ENCODE results near the gene OXSM. TPM values are rescaled to one million over a fixed set of nuclear protein-coding genes. Genes with fewer than 3 reads are reported as not detected.

OXSM gene
- total RNA-seq, 6 donors from 2014 or later, result 4.2 to 9.1 (median 7.8) TPM

DNA sequence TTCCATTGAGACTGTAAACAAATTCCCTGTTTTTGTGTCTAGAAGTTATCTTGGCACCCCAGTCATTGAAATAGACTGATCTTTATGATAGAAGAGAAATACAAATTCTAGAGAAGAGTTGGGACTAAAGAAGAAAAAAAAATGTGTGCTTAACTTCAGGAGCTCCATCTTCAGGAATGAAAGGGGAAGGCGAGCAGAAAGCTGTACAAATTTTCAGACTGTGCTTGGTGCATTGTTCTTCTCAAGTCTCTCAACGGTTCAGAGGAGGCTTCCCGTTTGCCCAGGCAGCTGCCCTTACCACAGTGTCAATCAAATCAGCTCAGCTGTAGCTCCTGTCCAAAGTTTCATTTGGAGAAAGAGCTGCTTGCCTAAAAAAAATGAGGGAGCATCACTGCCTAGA is 41.7 kb downstream of the OXSM start:
- H3K27me3 ChIP-seq, result no peaks in the 10 kb centered on the region
- TF ChIP-seq EP300 (IDR thresholded peaks at IDR 0.05) (no peak), POLR2A (IDR thresholded peaks at IDR 0.05) (no peak), POLR2AphosphoS5 (IDR thresholded peaks at IDR 0.05) (no peak)
- TF ChIP-seq, protein P1, sequence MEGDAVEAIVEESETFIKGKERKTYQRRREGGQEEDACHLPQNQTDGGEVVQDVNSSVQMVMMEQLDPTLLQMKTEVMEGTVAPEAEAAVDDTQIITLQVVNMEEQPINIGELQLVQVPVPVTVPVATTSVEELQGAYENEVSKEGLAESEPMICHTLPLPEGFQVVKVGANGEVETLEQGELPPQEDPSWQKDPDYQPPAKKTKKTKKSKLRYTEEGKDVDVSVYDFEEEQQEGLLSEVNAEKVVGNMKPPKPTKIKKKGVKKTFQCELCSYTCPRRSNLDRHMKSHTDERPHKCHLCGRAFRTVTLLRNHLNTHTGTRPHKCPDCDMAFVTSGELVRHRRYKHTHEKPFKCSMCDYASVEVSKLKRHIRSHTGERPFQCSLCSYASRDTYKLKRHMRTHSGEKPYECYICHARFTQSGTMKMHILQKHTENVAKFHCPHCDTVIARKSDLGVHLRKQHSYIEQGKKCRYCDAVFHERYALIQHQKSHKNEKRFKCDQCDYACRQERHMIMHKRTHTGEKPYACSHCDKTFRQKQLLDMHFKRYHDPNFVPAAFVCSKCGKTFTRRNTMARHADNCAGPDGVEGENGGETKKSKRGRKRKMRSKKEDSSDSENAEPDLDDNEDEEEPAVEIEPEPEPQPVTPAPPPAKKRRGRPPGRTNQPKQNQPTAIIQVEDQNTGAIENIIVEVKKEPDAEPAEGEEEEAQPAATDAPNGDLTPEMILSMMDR (IDR thresholded peaks at IDR 0.05), result no peak
- no peak overlapping the region for H3K27ac ChIP-seq
- DNase-seq (no peak), ATAC-seq (ENCODE audit: low FRiP score in 2 of 2) (no peak)
- H3K4me1 ChIP-seq, result no peaks in the 10 kb centered on the region
- no peaks in the 10 kb centered on the region for H3K9me3 ChIP-seq
- WGBS, 2 donors, result 16 to 21% methylated on average over 3 of the region's 3 CpGs
- H3K36me3 ChIP-seq, result no peaks in the 10 kb centered on the region
- no peak overlapping the region for H3K4me3 ChIP-seq

DNA sequence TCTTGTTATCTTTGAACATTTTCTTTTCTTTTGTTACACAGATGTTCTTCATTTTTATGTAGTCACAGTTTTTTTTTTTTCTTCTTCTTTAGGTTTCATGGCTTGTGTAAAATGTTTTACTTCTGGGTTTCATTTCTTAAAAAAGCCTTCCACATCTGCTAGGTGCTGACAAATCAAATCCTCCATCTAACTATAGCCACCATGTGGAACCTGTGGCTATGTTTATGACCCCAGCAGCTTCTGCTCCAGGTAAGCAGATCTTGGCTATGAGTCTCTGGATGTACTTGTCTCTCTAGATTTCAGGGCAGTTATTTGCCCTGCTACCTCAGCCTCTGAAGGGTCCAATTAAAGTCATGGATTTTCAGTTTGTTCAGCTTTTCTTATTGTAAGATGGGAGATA is 44.5 kb downstream of the OXSM start:
- Histone ChIP-seq H3K27ac (no peak overlapping the region), H3K36me3 (no peaks in the 10 kb centered on the region), H3K9me3 (no peaks in the 10 kb centered on the region), H3K27me3 (no peaks in the 10 kb centered on the region), H3K4me1 (no peaks in the 10 kb centered on the region), H3K4me3 (no peak overlapping the region)
- ATAC-seq (ENCODE audit: low FRiP score in 2 of 2), result no peak
- TF ChIP-seq EP300 (IDR thresholded peaks at IDR 0.05) (no peak), POLR2AphosphoS5 (IDR thresholded peaks at IDR 0.05) (no peak), POLR2A (IDR thresholded peaks at IDR 0.05) (no peak)
- TF ChIP-seq, protein P1 (IDR thresholded peaks at IDR 0.05), result no peak
- no peak for DNase-seq

DNA sequence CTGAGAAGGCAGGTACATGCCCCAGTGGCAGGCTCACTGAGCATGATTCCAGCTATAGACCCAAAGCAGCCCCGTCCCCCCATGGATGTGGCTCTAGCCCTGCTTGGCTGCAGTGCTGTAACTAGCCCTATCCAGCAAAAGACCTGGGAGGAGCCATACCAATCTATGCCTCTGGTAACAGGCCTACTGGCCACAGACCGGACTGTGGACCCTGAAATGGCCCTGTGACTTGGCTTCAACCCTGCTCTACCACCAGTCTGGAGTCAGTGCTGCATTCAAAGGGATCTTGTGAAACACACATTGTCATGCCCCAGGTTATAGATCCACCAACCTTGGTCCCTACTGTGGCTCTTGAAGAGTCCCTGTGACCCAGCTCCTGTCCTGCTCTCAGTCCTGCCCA is 46.7 kb downstream of the OXSM start:
- no peaks in the 10 kb centered on the region for H3K9me3 ChIP-seq
- no peaks in the 10 kb centered on the region for H3K27me3 ChIP-seq
- H3K4me1 ChIP-seq, result no peaks in the 10 kb centered on the region
- no peak overlapping the region for H3K4me3 ChIP-seq
- ATAC-seq (ENCODE audit: low FRiP score in 2 of 2), result no peak
- TF ChIP-seq, protein P1 (IDR thresholded peaks at IDR 0.05), result no peak
- TF ChIP-seq POLR2A (IDR thresholded peaks at IDR 0.05), result no peak
- TF ChIP-seq POLR2AphosphoS5 (IDR thresholded peaks at IDR 0.05), result no peak
- no peak for TF ChIP-seq EP300 (IDR thresholded peaks at IDR 0.05)
- no peak overlapping the region for H3K27ac ChIP-seq
- DNase-seq, result no peak
- WGBS, 2 donors, result 100% methylated on average over 1 to 2 of the region's 2 CpGs
- H3K36me3 ChIP-seq, result no peaks in the 10 kb centered on the region

DNA sequence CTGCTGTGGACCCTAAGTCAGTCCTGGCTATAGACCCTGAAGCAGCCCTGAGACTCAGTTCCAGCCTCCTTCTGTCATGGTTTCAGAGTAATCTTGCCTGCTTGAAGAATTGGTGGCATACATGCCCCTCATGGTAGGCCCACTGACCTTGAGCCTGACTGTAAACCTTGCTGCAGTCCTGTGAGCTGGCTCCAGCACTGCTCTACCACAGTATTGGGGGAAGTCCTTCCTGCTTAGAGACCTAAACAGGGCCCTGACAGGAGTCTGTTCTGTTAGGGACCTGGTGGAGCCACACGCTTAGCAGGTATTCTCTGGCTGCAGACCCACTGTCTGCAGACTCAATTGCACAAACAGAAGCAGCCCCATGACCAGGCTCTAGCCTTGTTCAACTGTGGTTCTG is 47.1 kb downstream of the OXSM start:
- ATAC-seq (ENCODE audit: low FRiP score in 2 of 2) (no peak), DNase-seq (no peak)
- TF ChIP-seq POLR2AphosphoS5 (IDR thresholded peaks at IDR 0.05), result no peak
- TF ChIP-seq, protein P1 (IDR thresholded peaks at IDR 0.05), result no peak
- no peak for TF ChIP-seq EP300 (IDR thresholded peaks at IDR 0.05)
- no peak for TF ChIP-seq POLR2A (IDR thresholded peaks at IDR 0.05)
- no peaks in the 10 kb centered on the region for H3K27me3 ChIP-seq
- H3K9me3 ChIP-seq, result no peaks in the 10 kb centered on the region
- 0% methylated on average over 1 of the region's 1 CpG for WGBS, 2 donors
- no peaks in the 10 kb centered on the region for H3K4me1 ChIP-seq
- H3K27ac ChIP-seq, result no peak overlapping the region
- no peak overlapping the region for H3K4me3 ChIP-seq
- no peaks in the 10 kb centered on the region for H3K36me3 ChIP-seq

DNA sequence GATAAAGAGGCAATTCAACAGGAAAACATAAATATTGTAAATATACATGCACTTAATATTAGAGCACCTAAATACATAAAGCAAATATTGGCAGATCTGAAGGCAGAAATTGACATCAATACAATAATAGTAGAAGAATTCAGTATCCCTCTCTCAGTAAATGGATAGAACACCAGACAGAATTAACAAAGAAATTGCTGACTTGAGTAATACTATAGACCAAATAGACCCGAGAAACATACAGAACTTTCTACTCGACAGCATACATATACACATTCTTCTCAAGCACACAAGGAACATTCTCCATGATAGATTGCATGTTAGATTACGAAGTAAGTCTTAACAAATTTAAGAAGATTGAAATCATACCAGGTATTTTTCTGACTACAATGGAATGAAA is 50.2 kb downstream of the OXSM start:
- Histone ChIP-seq H3K27me3 (no peaks in the 10 kb centered on the region), H3K36me3 (no peaks in the 10 kb centered on the region), H3K27ac (no peak overlapping the region), H3K9me3 (no peaks in the 10 kb centered on the region), H3K4me3 (no peak overlapping the region), H3K4me1 (no peaks in the 10 kb centered on the region)
- no peak for ATAC-seq (ENCODE audit: low FRiP score in 2 of 2)
- DNase-seq, result no peak
- TF ChIP-seq POLR2A (IDR thresholded peaks at IDR 0.05) (no peak), POLR2AphosphoS5 (IDR thresholded peaks at IDR 0.05) (no peak), EP300 (IDR thresholded peaks at IDR 0.05) (no peak)
- TF ChIP-seq, protein P1 (IDR thresholded peaks at IDR 0.05), result no peak
- WGBS, 2 donors, result 88 to 93% methylated on average over 3 of the region's 3 CpGs
